HepG2 (cell line): ENCODE measurements around the gene TNKS1BP1. TPM values are rescaled to one million over a fixed set of nuclear protein-coding genes. Genes with fewer than 3 reads are reported as not detected.

Experiments
- ETS1 ChIP-seq: sonication (generic); formaldehyde crosslinking; IDR thresholded peaks from 2 replicates; pipeline ENCODE4 v1.4.0; 2020; ENCODE audit warnings: missing genetic modification reagents
- FOXP4 ChIP-seq: sonication (generic); formaldehyde crosslinking; IDR thresholded peaks from 2 replicates; pipeline ENCODE4 v1.4.0; 2020; ENCODE audit warnings: missing genetic modification reagents
- HOMEZ ChIP-seq: IDR thresholded peaks from 2 replicates; pipeline ENCODE4 v1.6.1; 2016; ENCODE audit warnings: low read depth
- IRF2 ChIP-seq: IDR thresholded peaks from 2 replicates; pipeline ENCODE4 v1.6.1; 2018; ENCODE audit warnings: missing genetic modification reagents, missing compliant biosample characterization
- IRF9 ChIP-seq: sonication (generic); formaldehyde crosslinking; IDR thresholded peaks from 2 replicates; pipeline ENCODE4 v1.8.0; 2022; ENCODE audit warnings: missing genetic modification reagents, mild to moderate bottlenecking, borderline replicate concordance
- PAXIP1 ChIP-seq: sonication (generic); formaldehyde crosslinking; conservative IDR thresholded peaks from 2 replicates; pipeline ENCODE4 v1.4.0; 2020; ENCODE audit warnings: mild to moderate bottlenecking, missing genetic modification reagents, moderate library complexity
- PHF21A ChIP-seq: sonication (generic); formaldehyde crosslinking; IDR thresholded peaks from 2 replicates; pipeline ENCODE4 v1.5.0; 2020; ENCODE audit warnings: mild to moderate bottlenecking, missing genetic modification reagents
- SOX13 ChIP-seq, 3 experiments: fragments of 450-650 bp in 1 of 3; sonication (generic) in 1 of 3; formaldehyde crosslinking in 1 of 3; IDR thresholded peaks in 2 of 3; conservative IDR thresholded peaks in 1 of 3; 2 replicates each; pipeline versions ENCODE4 v1.5.0 to v1.6.1; 2016 to 2020; ENCODE audit warnings: antibody characterized with exemption in 1 of 3, mild to moderate bottlenecking in 1 of 3, missing compliant biosample characterization in 1 of 3, missing genetic modification reagents in 1 of 3, moderate library complexity in 1 of 3
- TERF1 ChIP-seq: sonication (generic); formaldehyde crosslinking; IDR thresholded peaks from 2 replicates; pipeline ENCODE4 v1.8.0; 2022; ENCODE audit warnings: mild to moderate bottlenecking, missing genetic modification reagents, moderate library complexity
- THAP11 ChIP-seq: IDR thresholded peaks from 2 replicates; pipeline ENCODE4 v1.6.1; 2016; ENCODE audit warnings: missing biosample characterization, missing genetic modification reagents
- ZFP36 ChIP-seq: fragments of 150-350 bp; IDR thresholded peaks from 2 replicates; pipeline ENCODE4 v1.6.1; 2018; ENCODE audit warnings: borderline replicate concordance, low read length, low read depth; ENCODE audit not compliant: partially characterized antibody
- ZNF597 ChIP-seq: sonication (generic); formaldehyde crosslinking; IDR thresholded peaks from 2 replicates; pipeline ENCODE4 v1.5.0; 2020; ENCODE audit warnings: missing genetic modification reagents
- polyA plus RNA-seq, 8 experiments: library from polyadenylated mRNA; depleted of rRNA in 3 of 8; stranded (reverse) in 7 of 8; unstranded in 1 of 8; fragments of >200 nt; fragmentation: Illumina TruSeq in 4 of 8; extraction: Trizol in 4 of 8; gene quantifications; 2 replicates each; pipeline versions ENCODE4 v1.2.1 to v1.2.3, GENCODE V29; 2011 to 2016; ENCODE audit warnings: low read depth in 4 of 8, missing spikeins in 1 of 8, mixed read lengths in 1 of 8; ENCODE audit not compliant: insufficient read depth in 1 of 8
- total RNA-seq, 5 experiments: library from RNA; depleted of rRNA; stranded (reverse); fragments of >200 nt; fragmentation: Illumina TruSeq; extraction: Trizol; gene quantifications; 2 replicates each; pipeline ENCODE4 v1.2.3, GENCODE V29; 2016; ENCODE audit warnings: low read depth in 1 of 5

Gene TNKS1BP1
- total and polyA plus RNA-seq, 2 of the 13 experiments (the other 11 are each of a cell fraction or from before 2014, with no cell fraction given), result 13.7 to 15.0 TPM

- TF ChIP-seq ETS1 (CRISPR knock-in tag) (no peak), TERF1 (CRISPR knock-in tag) (no peak), ZNF597 (CRISPR knock-in tag) (no peak), THAP11 (CRISPR knock-in tag) (no peak), IRF2 (CRISPR knock-in tag) (0 out of 2 replicates have a peak, but pooled peaks have one; percentile 19), HOMEZ (0 out of 2 replicates have a peak, but pooled peaks have one; percentile 20), IRF9 (CRISPR knock-in tag) (no peak), SOX13 (IDR thresholded peaks at IDR 0.05) (no peak), SOX13 (CRISPR knock-in tag; conservative IDR thresholded peaks at IDR 0.05 in 1 of 2, IDR thresholded peaks at IDR 0.05 in 1 of 2) (0 out of 4 replicates have a peak, but pooled peaks of 1 of the 2 experiments have one; percentile 10), FOXP4 (CRISPR knock-in tag) (0 out of 2 replicates have a peak, but pooled peaks have one; percentile 19), PAXIP1 (CRISPR knock-in tag) (peak; percentile 49), ZFP36 (peak; percentile 66), PHF21A (peak; percentile 22; the same call in 1 of the 2 replicates)
Observed at GRCh38 chr11:57320719-57321387, 3.9 kb downstream of the TNKS1BP1 start (continued).
